Measurements from ENCODE around the gene UMOD.

- TF ChIP-seq ZNF274 (IDR thresholded peaks at IDR 0.05; ENCODE audit: low read depth, low read length) (no peak), YY1 (IDR thresholded peaks at IDR 0.05; ENCODE audit: insufficient read depth, insufficient read length) (no peak), SUZ12 (IDR thresholded peaks at IDR 0.05; ENCODE audit: extremely low read depth, insufficient read depth, insufficient read length) (no peak)
Observed at GRCh38 chr16:20325005-20325404, 27.5 kb downstream of the UMOD start.

Measured in NT2/D1 (cell line).